ENCODE data around the gene HADHB.
"Not testable (repeated sequence)": the region's sequence is repeated elsewhere in the genome, so short reads cannot be mapped to it uniquely, and the experiment has no call there.

HADHB gene

DNA sequence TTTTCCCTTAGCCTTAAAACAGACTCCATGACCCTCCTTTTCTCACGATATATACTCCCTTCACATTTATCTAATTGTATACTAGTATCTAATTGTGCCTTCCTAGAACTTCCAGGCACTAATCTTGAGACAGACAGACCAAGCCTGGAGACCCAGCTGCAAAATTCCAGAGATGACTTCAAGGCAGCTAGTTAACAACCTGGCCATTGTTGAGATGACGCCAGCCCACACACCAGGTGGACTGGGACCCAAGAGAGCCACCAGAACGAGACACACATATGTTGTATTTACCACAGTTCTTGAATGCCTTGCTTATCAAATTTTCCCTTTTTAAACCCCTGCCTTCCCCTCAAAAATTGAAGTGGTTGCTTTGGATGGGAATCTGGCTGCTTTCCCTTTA is 52.3 kb downstream of the HADHB start:
- DNase-seq (ENCODE audit: low read depth, low spot score): no peak

GRCh38 chr2:26298286-26298637 is 53.5 kb downstream of the HADHB start:
- DNase-seq (ENCODE audit: low read depth, low spot score): no peak

- no peak for DNase-seq (ENCODE audit: low read depth, low spot score)
Measured at GRCh38 chr2:26298638-26299393, 54.1 kb downstream of the HADHB start.

- no peak for DNase-seq (ENCODE audit: low read depth, low spot score)
Measured at GRCh38 chr2:26299471-26300101, 54.8 kb downstream of the HADHB start.

DNA sequence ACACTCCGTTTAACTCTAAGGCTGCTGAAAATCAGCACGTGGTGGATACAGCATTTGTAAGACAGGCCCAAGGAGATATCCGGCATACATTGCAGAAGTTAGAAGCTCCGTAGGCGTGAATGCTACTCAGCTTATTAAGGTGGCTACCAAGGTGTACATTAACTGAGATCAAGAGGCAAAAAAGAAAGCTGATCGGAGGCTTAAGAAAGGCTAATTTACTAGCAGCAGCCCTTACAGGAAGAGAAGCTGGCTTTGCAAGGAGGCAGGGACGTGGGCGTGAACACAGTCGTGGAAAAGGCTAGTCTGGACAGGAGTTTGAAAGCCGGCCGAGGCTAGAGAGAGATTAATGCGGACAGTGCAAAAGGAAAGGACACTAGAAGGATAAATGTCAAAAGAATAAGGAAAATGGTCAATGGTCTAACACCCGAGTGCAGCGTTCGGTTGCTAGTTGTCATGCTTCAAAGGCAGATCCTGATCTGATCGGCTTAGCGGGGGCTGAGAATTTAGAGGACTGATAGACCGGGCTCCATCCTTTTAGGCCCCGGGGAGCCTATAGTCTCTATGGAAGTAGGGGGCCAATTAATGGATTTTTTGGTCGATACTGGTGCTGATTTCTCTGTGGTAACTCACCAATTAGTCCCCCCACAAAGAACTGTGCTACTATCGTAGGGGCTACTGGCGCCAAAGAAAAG is 55.6 kb downstream of the HADHB start:
- DNase-seq (ENCODE audit: low read depth, low spot score): no peak

DNA sequence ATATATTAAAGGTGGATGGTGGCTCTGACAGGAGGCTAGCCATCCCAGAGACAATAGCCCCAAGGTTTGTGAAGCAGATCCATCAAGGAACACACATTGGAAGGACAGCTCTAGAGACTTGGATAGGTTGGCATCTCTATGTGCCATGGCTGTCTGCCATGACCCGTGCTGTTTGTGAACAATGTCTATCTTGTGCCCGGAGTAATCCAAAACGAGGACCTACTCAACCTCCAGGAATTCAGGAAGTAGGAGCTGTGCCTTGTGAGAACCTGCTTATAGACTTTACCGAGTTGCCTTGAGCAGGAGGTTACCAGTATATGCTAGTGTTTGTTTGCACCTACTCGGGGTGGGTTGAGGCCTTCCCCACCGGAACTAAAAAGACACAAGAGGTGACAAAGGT is 58.1 kb downstream of the HADHB start:
- DNase-seq (ENCODE audit: low read depth, low spot score): no peak

DNA sequence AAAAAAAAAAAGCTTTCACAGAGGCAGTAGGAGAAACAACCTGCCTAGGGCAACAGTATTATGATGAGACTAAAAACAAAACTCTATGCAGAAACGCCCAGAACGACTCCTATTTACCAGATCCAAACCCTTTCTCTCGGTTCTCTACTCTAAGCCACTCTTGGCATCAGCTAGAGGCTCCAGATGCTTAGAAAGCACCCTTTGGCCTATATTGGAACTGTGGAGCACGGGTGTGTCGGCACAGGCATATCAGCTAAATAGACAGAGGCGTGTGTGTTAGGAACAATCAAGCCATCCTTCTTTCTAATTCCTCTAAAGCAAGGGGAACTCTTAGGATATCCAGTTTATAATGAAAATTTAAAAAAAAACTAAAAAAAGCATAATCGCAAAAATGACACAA is 60.4 kb downstream of the HADHB start:
- DNase-seq (ENCODE audit: low read depth, low spot score): not testable (repeated sequence)

GRCh38 chr2:26305540-26305939 is 60.8 kb downstream of the HADHB start:
- no peak for DNase-seq (ENCODE audit: low read depth, low spot score)

- DNase-seq (ENCODE audit: low read depth, low spot score): no peak
Measured at GRCh38 chr2:26309921-26310320, 65.2 kb downstream of the HADHB start.

DNA sequence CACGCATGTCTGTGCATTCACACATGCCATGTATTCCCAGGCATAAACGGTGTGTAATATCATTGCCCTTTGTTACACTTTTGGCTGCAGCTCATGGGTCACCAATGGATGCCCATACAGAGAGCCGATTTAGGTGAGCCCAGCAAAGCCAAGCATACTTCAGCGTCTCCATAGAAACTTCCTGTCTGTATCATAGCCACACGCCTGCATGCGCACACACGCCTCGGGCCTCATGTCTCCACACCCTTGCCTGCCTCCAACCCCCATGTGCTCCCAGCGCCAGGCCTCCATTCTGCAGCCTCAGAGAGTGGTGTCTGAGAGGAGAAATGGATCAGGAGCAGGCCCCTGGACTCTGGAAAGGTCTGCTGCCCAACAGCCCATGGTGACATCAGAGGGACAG is 67.7 kb downstream of the HADHB start:
- DNase-seq (ENCODE audit: low read depth, low spot score): no peak

DNA sequence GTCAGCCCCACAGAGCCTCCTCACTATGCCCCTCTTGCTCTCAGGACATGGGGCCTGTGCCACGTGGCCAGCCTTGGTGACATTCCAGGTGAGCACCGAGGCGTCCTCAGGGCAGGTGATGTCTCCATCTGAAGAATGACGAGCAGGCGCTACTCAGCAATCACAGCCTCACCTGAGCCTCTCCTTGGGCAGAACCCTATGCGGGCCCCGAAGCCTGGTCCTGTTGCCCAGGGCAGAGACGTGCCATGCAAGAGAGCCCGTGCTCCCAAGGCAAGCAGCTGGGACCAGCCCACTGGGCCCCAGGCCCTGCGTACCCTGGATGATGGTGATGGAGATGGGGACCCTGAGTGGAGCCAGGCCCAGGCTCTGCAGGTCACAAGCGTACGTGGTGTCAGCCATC is 68.7 kb downstream of the HADHB start:
- DNase-seq (ENCODE audit: low read depth, low spot score): no peak

GRCh38 chr2:26314243-26314642 is 69.5 kb downstream of the HADHB start:
- no peak for DNase-seq (ENCODE audit: low read depth, low spot score)

DNA sequence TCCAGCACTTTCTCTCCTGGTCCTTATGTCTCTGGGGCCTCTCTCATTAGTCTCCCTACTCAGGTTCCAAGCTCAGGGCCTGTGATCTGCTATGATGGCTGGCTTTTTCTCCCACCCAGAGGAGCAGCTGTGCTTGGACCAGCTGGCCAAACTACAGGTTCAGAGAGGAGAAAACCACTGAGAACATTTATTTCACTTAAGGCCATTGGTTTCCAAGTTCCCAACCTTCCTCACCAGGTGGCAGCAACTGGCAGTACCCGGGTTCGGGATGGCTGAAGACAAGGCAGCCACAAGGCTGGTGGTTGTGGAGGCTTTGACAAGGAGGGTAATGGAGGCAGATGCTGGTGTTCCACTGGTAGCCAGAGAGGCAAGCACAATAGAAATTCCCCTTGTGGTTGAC is 71.3 kb downstream of the HADHB start:
- DNase-seq (ENCODE audit: low read depth, low spot score): no peak

DNA sequence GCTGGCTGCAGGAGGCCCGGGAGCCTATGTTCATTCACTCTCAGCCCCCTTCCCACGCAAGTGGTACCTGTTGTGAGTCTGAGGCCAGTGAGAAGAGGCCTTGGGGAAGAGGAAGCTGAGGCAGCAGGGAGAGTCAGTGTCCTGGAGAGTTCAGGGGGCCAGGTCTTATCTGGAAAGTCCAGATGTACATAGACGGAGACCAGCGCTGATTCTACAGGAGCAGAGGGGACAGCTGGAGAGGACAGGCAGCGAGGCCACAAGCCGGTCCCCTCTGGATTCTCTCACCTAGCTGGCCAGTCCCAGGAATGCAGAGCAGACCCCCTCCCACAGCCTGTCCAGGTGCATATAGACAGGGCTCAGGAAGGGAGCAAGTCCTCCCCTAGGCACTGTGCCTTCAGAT is 72.1 kb downstream of the HADHB start:
- DNase-seq (ENCODE audit: low read depth, low spot score): no peak

DNA sequence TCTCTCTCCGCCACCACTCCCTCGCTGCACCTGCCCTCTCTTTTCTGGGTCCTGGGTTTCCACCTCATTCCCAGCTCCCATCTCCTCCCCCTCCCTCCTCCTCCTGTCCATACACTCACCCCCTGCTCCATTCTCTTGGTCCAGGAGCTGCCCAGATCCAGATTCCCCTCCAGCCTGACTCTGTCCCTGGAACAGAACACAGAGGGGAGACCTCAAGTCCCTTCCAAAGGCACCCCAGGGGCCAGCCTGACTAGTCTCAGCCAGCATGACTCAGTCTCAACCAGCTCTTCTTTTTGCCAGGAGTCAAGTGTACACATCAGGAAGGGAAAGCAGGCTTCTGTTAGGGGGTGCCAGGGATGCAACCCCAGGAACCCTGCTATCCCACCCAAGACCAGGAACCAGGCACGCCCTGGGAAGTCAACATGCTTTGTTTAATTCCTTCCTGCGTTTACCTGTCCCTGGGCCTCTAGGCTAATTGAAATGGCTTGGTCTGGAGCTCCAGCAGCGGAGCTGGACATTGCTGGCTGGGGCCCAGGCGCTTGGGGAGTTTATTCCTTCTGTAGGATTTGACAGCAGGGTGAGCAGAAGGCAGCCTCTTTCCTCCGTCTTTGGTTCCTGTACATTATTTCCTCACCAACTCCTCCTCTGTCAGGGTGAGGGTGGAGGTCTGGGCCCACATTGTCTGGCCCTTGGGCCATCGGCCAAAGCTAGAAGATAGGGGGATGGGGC is 72.8 kb downstream of the HADHB start:
- DNase-seq (ENCODE audit: low read depth, low spot score): no peak

GRCh38 chr2:26318950-26319349 is 74.2 kb downstream of the HADHB start:
- no peak for DNase-seq (ENCODE audit: low read depth, low spot score)

DNA sequence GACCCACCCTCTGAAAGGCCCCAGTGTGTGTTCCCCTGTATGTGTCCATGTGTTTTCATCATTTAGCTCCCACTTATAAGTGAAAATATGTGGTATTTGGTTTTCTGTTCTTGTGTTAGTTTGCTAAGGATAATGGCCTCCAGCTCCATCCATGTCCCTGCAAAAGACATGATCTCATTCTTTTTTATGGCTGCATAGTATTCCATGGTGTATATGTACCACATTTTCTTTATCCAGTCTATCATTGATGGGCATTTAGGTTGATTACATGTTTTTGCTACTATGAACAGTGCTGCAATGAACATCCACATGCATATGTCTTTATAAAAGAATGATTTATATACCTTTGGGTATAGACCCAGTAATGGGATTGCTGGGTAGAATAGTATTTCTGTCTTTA is 79.7 kb downstream of the HADHB start:
- DNase-seq (ENCODE audit: low read depth, low spot score): not testable (repeated sequence)

- no peak for DNase-seq (ENCODE audit: low read depth, low spot score)
Measured at GRCh38 chr2:26324903-26325302, 80.2 kb downstream of the HADHB start.

- DNase-seq (ENCODE audit: low read depth, low spot score): no peak
Measured at GRCh38 chr2:26325851-26326250, 81.1 kb downstream of the HADHB start.

DNA sequence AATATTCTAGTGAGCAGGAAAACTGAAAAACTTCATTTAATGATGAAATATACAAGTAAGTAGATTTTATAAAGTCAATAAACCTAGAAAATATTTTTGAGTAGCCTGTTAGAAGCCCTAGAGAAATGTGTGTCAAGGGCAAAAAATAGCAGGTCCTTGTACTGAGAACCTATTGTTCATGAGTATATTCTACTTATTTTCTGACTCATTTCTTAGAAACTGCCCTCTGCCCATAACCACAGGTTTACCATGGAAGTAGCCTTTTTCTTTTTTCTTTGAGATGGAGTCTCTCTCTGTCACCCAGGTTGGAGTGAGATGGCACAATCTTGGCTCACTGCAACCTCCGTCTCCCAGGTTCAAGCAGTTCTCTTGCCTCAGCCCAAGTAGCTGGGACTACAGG is 81.8 kb downstream of the HADHB start:
- no peak for DNase-seq (ENCODE audit: low read depth, low spot score)

GRCh38 chr2:26327291-26328272 is 82.8 kb downstream of the HADHB start:
- DNase-seq (ENCODE audit: low read depth, low spot score): no peak
